NCI-H526 treated with DMSO at 0.1 percent for 48 hours (cell line): ENCODE data around the gene USP17L25.
"Not testable (repeated sequence)": the region's sequence is repeated elsewhere in the genome, so short reads cannot be mapped to it uniquely, and the experiment has no call there.

Experiments
- DNase-seq: peaks from one replicate; lab custom pipeline; 2025; lab: John Stamatoyannopoulos, UW

The USP17L25 gene, protein sequence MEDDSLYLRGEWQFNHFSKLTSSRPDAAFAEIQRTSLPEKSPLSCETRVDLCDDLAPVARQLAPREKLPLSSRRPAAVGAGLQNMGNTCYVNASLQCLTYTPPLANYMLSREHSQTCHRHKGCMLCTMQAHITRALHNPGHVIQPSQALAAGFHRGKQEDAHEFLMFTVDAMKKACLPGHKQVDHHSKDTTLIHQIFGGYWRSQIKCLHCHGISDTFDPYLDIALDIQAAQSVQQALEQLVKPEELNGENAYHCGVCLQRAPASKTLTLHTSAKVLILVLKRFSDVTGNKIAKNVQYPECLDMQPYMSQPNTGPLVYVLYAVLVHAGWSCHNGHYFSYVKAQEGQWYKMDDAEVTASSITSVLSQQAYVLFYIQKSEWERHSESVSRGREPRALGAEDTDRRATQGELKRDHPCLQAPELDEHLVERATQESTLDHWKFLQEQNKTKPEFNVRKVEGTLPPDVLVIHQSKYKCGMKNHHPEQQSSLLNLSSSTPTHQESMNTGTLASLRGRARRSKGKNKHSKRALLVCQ

DNA sequence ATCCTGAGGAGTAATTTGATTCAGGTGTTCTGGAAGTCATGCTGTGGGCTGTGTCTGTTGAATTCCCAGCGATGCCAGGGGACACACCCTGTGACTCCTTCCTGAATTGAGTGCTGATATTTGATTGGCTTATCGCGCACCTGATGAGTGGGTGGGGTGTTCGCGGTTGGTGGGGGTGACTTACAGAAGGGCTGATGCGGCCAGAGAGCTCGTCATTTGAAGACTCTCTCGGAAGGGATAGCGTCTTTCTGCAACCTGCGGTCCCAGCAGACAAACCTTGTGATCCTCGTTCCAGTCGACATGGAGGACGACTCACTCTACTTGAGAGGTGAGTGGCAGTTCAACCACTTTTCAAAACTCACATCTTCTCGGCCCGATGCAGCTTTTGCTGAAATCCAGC lies at the start of gene USP17L25:
TSS of gene USP17L25 (plus strand) at position 301 of the 400 bp plus-strand sequence. CDS start at position 301, 0 bp downstream.
- DNase-seq, result not testable (repeated sequence)

DNA sequence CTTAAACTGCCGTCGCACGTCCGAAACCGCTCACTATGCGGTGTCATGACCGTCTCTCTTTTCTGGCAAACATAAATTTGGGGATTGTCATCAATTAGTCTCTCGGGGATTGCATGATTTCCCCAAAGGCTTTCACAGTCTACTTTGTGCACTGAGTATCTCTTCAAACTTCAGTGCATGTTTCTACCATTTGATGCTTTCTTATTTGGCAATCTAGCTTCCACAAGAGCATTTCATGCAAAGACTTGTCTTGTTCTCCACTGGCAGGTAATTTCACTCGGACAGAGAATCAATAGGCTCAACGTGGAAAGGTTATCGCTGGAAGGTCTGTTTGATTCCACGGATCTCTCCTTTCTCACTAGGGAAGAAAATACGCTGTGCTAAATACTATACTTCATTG lies 5.5 kb upstream of the USP17L25 start:
- not testable (repeated sequence) for DNase-seq

- not testable (repeated sequence) for DNase-seq
These were observed 4.8 kb upstream of the USP17L25 start, which contains the start of gene USP17L24 for GRCh38 chr4:9324865-9325264. Gene USP17L24, plus strand, starts transcription at chr4:9325165. Its CDS starts 0 bp downstream, at chr4:9325165.

GRCh38 chr4:9334358-9334757 lies 4.6 kb downstream of the USP17L25 start, which contains the start of gene USP17L26:
Gene USP17L26, plus strand, starts transcription at chr4:9334658. Its CDS starts 0 bp downstream, at chr4:9334658.
- DNase-seq, result not testable (repeated sequence)

DNA sequence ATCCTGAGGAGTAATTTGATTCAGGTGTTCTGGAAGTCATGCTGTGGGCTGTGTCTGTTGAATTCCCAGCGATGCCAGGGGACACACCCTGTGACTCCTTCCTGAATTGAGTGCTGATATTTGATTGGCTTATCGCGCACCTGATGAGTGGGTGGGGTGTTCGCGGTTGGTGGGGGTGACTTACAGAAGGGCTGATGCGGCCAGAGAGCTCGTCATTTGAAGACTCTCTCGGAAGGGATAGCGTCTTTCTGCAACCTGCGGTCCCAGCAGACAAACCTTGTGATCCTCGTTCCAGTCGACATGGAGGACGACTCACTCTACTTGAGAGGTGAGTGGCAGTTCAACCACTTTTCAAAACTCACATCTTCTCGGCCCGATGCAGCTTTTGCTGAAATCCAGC lies 9.4 kb downstream of the USP17L25 start, which contains the start of gene USP17L5:
TSS of gene USP17L5 (plus strand) at position 301 of the 400 bp plus-strand sequence. CDS start at position 301, 0 bp downstream.
- not testable (repeated sequence) for DNase-seq

GRCh38 chr4:9343848-9344247 lies 14.1 kb downstream of the USP17L25 start, which contains the start of gene USP17L27:
Gene USP17L27, plus strand, starts transcription at chr4:9344148. Its CDS starts 0 bp downstream, at chr4:9344148.
- not testable (repeated sequence) for DNase-seq

- DNase-seq, result not testable (repeated sequence)
These were observed 18.9 kb downstream of the USP17L25 start, which contains the start of gene USP17L28 for GRCh38 chr4:9348593-9348992. Gene USP17L28, plus strand, starts transcription at chr4:9348893. Its CDS starts 0 bp downstream, at chr4:9348893.

GRCh38 chr4:9350866-9351265 lies 21.2 kb downstream of the USP17L25 start:
- not testable (repeated sequence) for DNase-seq

DNA sequence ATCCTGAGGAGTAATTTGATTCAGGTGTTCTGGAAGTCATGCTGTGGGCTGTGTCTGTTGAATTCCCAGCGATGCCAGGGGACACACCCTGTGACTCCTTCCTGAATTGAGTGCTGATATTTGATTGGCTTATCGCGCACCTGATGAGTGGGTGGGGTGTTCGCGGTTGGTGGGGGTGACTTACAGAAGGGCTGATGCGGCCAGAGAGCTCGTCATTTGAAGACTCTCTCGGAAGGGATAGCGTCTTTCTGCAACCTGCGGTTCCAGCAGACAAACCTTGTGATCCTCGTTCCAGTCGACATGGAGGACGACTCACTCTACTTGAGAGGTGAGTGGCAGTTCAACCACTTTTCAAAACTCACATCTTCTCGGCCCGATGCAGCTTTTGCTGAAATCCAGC lies 23.6 kb downstream of the USP17L25 start, which contains the start of gene USP17L29:
TSS of gene USP17L29 (plus strand) at position 301 of the 400 bp plus-strand sequence. CDS start at position 301, 0 bp downstream.
- not testable (repeated sequence) for DNase-seq

- DNase-seq, result not testable (repeated sequence)
These were observed 33.1 kb downstream of the USP17L25 start, which contains the start of gene USP17L30 for GRCh38 chr4:9362829-9363228. Gene USP17L30, plus strand, starts transcription at chr4:9363129. Its CDS starts 0 bp downstream, at chr4:9363129.

DNA sequence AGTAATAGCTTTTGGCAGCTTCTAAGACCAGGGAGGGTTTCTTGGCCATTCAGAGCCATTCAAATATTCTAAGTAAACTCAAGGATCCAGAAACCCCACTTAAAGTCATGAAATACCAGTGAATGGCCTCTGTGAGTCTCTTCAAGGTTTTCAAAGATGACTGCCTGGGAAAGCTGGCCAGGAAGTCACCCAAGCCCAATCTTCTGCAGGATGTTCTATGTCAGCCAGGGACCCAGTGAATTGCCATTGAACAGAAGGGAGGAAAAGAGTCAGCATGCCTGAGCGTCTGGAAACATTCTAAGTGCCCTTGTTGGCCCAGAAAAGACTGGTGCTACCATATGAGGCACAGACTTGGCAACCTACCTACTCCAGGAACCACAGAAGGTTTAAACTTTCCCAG lies 50.2 kb downstream of the USP17L25 start:
- DNase-seq, result not testable (repeated sequence)
